ENCODE results near the gene PTPRA.

DNA sequence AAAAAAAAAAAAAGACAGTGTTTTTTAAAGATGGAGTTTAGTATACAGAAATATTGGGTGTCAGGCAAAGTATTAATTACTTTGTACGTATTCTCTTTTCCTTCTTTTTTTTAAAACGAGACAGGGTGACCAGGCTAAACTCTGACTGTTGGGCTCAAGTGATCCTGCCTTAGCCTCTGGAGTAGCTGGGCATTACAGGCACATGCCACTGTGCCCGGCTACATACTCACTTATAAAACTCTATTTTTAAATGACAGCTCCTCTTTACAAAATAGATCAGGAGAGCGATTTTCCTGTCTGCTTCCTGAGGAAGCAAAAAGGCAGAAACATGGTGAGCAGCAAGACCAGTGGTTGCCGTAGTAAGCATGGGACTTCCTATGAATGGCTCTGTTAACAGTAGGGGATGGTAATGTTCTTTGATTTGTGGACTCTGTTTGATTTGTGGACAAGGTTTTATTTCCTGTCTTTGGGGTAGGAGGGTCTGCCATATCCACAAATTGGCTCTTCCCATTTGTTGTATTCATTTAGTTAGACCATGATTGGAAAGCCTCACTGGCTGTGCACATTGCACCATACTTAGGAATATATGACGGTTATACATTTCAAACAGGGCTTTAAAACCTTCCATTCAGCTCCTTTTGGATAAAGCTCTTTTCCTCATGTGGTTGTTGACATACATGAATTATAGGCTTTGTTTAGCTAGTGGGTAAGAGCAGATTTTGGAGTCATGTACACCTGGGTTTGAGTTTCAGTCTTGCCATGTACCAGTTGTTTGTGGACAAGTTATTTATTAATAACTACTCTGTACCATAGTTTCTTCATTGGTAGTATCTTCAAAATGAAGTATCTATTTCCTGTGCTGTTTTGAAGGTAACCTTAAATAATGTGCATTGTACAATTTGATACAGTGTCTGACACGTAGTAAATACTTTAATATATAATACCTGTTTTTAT, 45.1 kb downstream of the PTPRA start:
- TF ChIP-seq, protein P1, sequence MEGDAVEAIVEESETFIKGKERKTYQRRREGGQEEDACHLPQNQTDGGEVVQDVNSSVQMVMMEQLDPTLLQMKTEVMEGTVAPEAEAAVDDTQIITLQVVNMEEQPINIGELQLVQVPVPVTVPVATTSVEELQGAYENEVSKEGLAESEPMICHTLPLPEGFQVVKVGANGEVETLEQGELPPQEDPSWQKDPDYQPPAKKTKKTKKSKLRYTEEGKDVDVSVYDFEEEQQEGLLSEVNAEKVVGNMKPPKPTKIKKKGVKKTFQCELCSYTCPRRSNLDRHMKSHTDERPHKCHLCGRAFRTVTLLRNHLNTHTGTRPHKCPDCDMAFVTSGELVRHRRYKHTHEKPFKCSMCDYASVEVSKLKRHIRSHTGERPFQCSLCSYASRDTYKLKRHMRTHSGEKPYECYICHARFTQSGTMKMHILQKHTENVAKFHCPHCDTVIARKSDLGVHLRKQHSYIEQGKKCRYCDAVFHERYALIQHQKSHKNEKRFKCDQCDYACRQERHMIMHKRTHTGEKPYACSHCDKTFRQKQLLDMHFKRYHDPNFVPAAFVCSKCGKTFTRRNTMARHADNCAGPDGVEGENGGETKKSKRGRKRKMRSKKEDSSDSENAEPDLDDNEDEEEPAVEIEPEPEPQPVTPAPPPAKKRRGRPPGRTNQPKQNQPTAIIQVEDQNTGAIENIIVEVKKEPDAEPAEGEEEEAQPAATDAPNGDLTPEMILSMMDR (IDR thresholded peaks at IDR 0.05; ENCODE audit: control extremely low read depth in 1 of 3, insufficient read depth in 1 of 3, low read depth in 1 of 3, low read length in 3 of 3) = no peak
- no peak for TF ChIP-seq SIN3A (conservative IDR thresholded peaks at IDR 0.05 in 1 of 2, IDR thresholded peaks at IDR 0.05 in 1 of 2; ENCODE audit: low read depth in 1 of 2, low read length in 2 of 2)
- no peak for TF ChIP-seq EZH2 (IDR thresholded peaks at IDR 0.05; ENCODE audit: low read depth, low read length, severe bottlenecking)
- TF ChIP-seq ZNF274 (IDR thresholded peaks at IDR 0.05; ENCODE audit: borderline replicate concordance, extremely low read depth, low read length) = no peak
- TF ChIP-seq CHD1 (IDR thresholded peaks at IDR 0.05; ENCODE audit: low read depth, low read length) = no peak
- no peak for TF ChIP-seq EP300 (IDR thresholded peaks at IDR 0.05; ENCODE audit: borderline replicate concordance in 1 of 2, low read depth in 2 of 2, low read length in 2 of 2)
